Sigmoid colon (tissue), 4 donors: ENCODE data around the gene LYL1.

Experiments used
- CTCF ChIP-seq, 4 experiments: fragments of 450-650 bp in 3 of 4; fragments of 200-600 bp in 1 of 4; IDR thresholded peaks; one replicate each; pipeline ENCODE4 v1.5.1; 2016 to 2019; ENCODE audit warnings: antibody characterized with exemption in 4 of 4, mild to moderate bottlenecking in 3 of 4, moderate library complexity in 2 of 4
- EP300 ChIP-seq, 4 donors: sonication (generic); formaldehyde crosslinking; IDR thresholded peaks; one replicate each; pipeline ENCODE4 v1.6.1; 2017; ENCODE audit warnings: antibody characterized with exemption in 4 of 4
- POLR2A ChIP-seq, 2 donors: fragments of 450-650 bp; IDR thresholded peaks; one replicate each; pipeline ENCODE4 v1.6.1; 2016; ENCODE audit warnings: antibody characterized with exemption in 2 of 2, mild to moderate bottlenecking in 2 of 2, moderate library complexity in 2 of 2
- POLR2AphosphoS5 ChIP-seq, 4 donors: sonication (generic); formaldehyde crosslinking; IDR thresholded peaks; one replicate each; pipeline ENCODE4 v1.6.1; 2017; ENCODE audit warnings: antibody characterized with exemption in 4 of 4

DNA sequence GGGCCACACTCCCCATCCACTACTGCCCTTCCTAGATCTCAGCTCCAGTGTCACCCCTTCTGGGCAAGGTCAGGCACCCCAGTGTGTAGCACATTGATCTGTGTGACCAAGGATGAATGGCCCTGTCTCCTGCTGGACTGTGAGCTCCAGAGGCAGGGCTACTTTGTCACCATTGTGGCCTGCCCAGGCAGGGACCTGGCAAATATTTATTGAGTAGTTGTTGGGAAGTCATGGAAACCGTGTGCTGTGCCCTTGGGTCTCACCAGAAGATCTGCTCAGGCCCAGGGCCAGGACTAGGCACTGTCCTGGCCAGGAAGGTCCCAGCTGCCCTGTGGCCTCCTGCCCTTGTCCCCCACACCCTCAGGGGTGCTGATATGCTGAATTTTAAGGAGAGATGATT lies 25.9 kb upstream of the LYL1 start:
- no peak for TF ChIP-seq CTCF (IDR thresholded peaks at IDR 0.05)
- no peak for TF ChIP-seq POLR2A (IDR thresholded peaks at IDR 0.05)
- no peak for TF ChIP-seq POLR2AphosphoS5 (IDR thresholded peaks at IDR 0.05)
- TF ChIP-seq EP300 (IDR thresholded peaks at IDR 0.05) = no peak
